Esophagus squamous epithelium (tissue), 5 donors: Measurements from ENCODE around the gene FTSJ3. TPM values are rescaled to one million over a fixed set of nuclear protein-coding genes. Genes with fewer than 3 reads are reported as not detected.

ENCODE experiments used
- DNase-seq: peaks from one replicate; lab custom pipeline; 2025; lab: John Stamatoyannopoulos, UW
- H3K27ac ChIP-seq, 4 donors: fragments of 200-600 bp; sonication (generic); one replicate each; pipeline ENCODE4 v1.5.1; 2016 to 2019; ENCODE audit warnings: mild to moderate bottlenecking in 1 of 4
- H3K27me3 ChIP-seq, 4 donors: fragments of 200-600 bp; sonication (generic); 1 replicate in 3 of 4; 2 replicates in 1 of 4; pipeline versions ENCODE4 v1.5.1 to v1.6.0; 2017 to 2021; ENCODE audit warnings: antibody characterized with exemption in 1 of 4
- H3K36me3 ChIP-seq, 3 donors: fragments of 200-600 bp; sonication (generic); one replicate each; pipeline ENCODE4 v1.5.1; 2016 to 2019
- H3K4me1 ChIP-seq, 3 donors: fragments of 200-600 bp; sonication (generic); one replicate each; pipeline ENCODE4 v1.5.1; 2017 to 2019
- H3K4me3 ChIP-seq, 4 donors: fragments of 200-600 bp; sonication (generic); 1 replicate in 3 of 4; 2 replicates in 1 of 4; pipeline ENCODE4 v1.5.1; 2016 to 2019; ENCODE audit warnings: mild to moderate bottlenecking in 2 of 4, moderate library complexity in 1 of 4
- H3K9me3 ChIP-seq, 3 donors: fragments of 200-600 bp; sonication (generic); one replicate each; pipeline ENCODE4 v1.5.1; 2016 to 2019
- POLR2A ChIP-seq, 4 donors: fragments of 450-650 bp; IDR thresholded peaks; one replicate each; pipeline ENCODE4 v1.6.1; 2017; ENCODE audit warnings: antibody characterized with exemption in 4 of 4, mild to moderate bottlenecking in 4 of 4, moderate library complexity in 3 of 4
- WGBS, 2 donors: methylation state at CpG; one replicate each; pipeline ENCODE4 v1.1.5; 2018; 5-methylcytosine and 5-hydroxymethylcytosine counted together
- intact Hi-C: fragments of 100-400 bp; cut with DNase I; formaldehyde crosslinking; loops from one replicate; pipeline ENCODE4 v1.15.0; 2022
- total RNA-seq, 4 donors: library from RNA; depleted of rRNA; stranded (reverse); fragments of >200 nt; gene quantifications; one replicate each; pipeline ENCODE4 v1.1.0, GENCODE V29; 2016
- TF ChIP-seq, protein P1 (sequence below), 6 experiments: fragments of 450-650 bp in 4 of 6; fragments of 200-600 bp in 2 of 6; sonication (generic) in 2 of 6; IDR thresholded peaks; one replicate each; pipeline ENCODE4 v1.5.1; 2016 to 2019; ENCODE audit warnings: antibody characterized with exemption in 6 of 6, mild to moderate bottlenecking in 4 of 6, moderate library complexity in 4 of 6
- donor health status: DM: yes; HTN: yes; CAD: no.

The FTSJ3 gene
- total RNA-seq, 4 donors from 2014 or later = 19.8 to 52.3 (median 29.0) TPM

DNA sequence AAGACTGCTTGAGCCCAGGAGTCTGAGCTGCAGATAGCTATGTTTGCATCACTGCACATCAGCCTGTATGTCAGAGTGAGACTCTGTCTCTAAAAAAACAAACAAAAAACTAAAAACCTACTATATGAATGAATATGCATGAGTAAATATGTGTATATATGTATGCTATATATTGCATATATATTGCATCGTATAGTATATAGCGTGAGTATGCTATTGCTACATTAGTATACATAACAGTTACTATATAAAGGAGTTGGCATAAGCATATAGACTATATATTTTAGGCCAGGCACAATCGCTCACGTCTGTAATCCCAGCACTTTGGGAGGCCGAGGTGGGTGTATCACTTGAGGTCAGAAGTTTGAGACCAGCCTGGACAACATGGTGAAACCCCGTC is 37.4 kb downstream of the FTSJ3 start:
- Histone ChIP-seq H3K4me3 (no peak overlapping the region), H3K36me3 (peaks cover 18 to 85% (median 36%) of the 10 kb centered on the region in 3 donors), H3K27me3 (no peaks in the 10 kb centered on the region), H3K27ac (no peak overlapping the region), H3K4me1 (peaks cover 0 to 35% (median 6%) of the 10 kb centered on the region in 3 donors), H3K9me3 (no peaks in the 10 kb centered on the region)
- no peak for DNase-seq
- 90 to 95% methylated on average over 6 of the region's 6 CpGs for WGBS, 2 donors
- TF ChIP-seq, protein P1, sequence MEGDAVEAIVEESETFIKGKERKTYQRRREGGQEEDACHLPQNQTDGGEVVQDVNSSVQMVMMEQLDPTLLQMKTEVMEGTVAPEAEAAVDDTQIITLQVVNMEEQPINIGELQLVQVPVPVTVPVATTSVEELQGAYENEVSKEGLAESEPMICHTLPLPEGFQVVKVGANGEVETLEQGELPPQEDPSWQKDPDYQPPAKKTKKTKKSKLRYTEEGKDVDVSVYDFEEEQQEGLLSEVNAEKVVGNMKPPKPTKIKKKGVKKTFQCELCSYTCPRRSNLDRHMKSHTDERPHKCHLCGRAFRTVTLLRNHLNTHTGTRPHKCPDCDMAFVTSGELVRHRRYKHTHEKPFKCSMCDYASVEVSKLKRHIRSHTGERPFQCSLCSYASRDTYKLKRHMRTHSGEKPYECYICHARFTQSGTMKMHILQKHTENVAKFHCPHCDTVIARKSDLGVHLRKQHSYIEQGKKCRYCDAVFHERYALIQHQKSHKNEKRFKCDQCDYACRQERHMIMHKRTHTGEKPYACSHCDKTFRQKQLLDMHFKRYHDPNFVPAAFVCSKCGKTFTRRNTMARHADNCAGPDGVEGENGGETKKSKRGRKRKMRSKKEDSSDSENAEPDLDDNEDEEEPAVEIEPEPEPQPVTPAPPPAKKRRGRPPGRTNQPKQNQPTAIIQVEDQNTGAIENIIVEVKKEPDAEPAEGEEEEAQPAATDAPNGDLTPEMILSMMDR (IDR thresholded peaks at IDR 0.05) = no peak
- no peak for TF ChIP-seq POLR2A (IDR thresholded peaks at IDR 0.05)
- intact Hi-C loops = no loop called here

DNA sequence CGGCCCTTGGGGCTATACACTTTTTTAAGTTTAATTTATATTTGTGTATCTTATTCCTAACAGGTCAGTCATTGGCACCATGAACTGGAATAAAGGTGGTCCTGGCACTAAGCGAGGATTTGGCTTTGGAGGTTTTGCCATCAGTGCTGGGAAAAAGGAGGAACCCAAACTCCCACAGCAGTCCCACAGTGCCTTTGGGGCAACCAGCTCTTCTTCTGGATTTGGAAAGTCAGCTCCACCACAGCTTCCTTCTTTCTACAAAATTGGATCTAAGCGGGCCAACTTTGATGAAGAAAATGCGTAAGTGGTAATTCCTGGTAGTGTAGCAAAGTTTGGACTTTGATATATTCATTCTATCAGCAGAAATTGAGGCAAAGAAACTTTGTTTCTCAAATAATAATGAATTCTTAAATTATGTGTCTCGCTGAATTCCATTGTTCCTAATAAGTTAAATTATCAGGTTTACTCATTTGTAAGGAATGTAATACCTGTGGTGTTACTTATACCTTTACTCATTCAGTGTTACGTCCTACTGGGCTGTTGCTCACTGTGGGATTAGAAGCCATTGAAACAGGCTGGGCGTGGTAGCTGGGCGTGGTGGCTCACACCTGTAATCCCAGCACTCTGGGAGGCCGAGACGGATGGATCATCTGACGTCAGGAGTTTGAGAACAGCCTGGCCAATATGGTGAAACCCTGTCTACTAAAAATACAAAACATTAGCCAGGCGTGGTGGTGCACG is 40.3 kb downstream of the FTSJ3 start:
- Histone ChIP-seq H3K9me3 (no peaks in the 10 kb centered on the region), H3K27ac (peak overlapping the region; percentile 2 to 72 (median 53)), H3K4me3 (no peak overlapping the region), H3K4me1 (peaks cover 0 to 50% (median 3%) of the 10 kb centered on the region in 3 donors), H3K27me3 (no peaks in the 10 kb centered on the region), H3K36me3 (peaks cover 6 to 80% (median 28%) of the 10 kb centered on the region in 3 donors)
- intact Hi-C loops = no loop called here
- DNase-seq = no peak
- TF ChIP-seq POLR2A (IDR thresholded peaks at IDR 0.05) = no peak
- TF ChIP-seq, protein P1 (IDR thresholded peaks at IDR 0.05) = no peak
- 59 to 93% methylated on average over 10 to 11 of the region's 13 CpGs for WGBS, 2 donors

DNA sequence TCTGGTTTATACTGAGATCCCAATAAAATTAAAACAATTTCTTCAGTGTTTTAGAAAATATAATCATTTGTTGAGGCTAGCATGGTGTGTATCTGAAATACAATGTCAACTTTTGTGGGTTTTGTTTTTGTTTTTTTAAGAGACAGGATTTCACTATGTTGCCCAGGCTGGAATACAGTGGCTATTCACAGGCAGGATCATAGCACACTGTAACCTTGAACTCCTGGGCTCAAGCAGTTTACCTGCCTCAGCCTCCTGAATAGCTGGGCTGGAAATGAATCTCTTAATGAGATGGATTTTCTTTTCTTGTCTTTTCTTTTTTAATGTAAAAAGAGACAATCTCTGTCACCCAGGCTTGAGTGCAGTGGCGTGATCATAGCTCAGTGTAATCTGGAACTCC is 41.3 kb downstream of the FTSJ3 start:
- peaks cover 0 to 53% (median 3%) of the 10 kb centered on the region in 3 donors for H3K4me1 ChIP-seq
- peaks cover 6 to 73% (median 28%) of the 10 kb centered on the region in 3 donors for H3K36me3 ChIP-seq
- H3K4me3 ChIP-seq = no peak overlapping the region
- no peak for TF ChIP-seq POLR2A (IDR thresholded peaks at IDR 0.05)
- TF ChIP-seq, protein P1 (IDR thresholded peaks at IDR 0.05) = no peak
- peak overlapping the region in 2 of 4 donors; percentile 62 to 72 for H3K27ac ChIP-seq
- DNase-seq = no peak
- H3K9me3 ChIP-seq = no peaks in the 10 kb centered on the region
- H3K27me3 ChIP-seq = no peaks in the 10 kb centered on the region
- intact Hi-C loops = no loop called here
- 91 to 100% methylated on average over 1 of the region's 1 CpG for WGBS, 2 donors

DNA sequence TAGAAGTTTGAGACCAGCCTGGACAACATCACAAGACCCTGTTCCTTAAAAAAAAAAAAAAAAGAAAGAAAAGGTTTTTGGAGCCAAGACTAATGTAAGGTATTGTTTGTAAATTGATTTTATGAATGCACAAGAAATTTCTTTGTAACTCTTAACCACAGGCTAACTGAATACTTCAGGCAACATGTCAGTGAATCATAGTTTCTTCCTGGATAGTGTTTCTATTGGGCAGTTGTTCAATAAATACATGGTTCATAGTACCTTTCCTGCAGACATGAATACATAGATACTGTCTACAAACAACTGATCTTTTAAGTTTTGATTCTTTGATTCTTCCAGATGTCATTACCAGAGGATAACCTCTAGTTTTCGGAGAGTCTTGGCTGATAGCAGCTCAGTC is 41.9 kb downstream of the FTSJ3 start:
- Histone ChIP-seq H3K36me3 (peaks cover 6 to 68% (median 28%) of the 10 kb centered on the region in 3 donors), H3K27ac (peak overlapping the region in 1 of 4 donors; percentile 62), H3K9me3 (no peaks in the 10 kb centered on the region), H3K27me3 (no peaks in the 10 kb centered on the region), H3K4me1 (peaks cover 4 to 58% (median 6%) of the 10 kb centered on the region in 3 donors), H3K4me3 (no peak overlapping the region)
- TF ChIP-seq POLR2A (IDR thresholded peaks at IDR 0.05) = no peak
- TF ChIP-seq, protein P1 (IDR thresholded peaks at IDR 0.05) = no peak
- WGBS, 2 donors = 88 to 100% methylated on average over 1 of the region's 1 CpG
- no peak for DNase-seq
- intact Hi-C loops = no loop called here

DNA sequence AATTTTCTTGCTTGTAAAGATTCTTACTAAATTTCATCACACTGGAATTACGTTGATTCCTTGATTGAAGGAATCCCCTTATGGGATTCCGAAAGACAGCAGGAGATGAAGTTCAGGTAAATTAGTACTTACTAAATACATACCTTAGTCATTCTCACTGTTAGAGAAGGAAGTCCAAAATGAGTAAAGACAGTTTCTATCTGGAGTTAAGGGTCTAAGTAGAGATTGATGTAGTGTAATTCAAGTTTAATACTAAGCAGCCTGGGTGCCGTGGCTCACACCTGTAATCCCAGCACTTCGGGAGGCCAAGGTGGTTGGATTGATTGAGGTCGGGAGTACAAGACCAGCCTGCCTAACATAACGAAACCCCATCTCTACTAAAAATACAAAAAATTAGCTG is 43.9 kb downstream of the FTSJ3 start:
- peaks cover 4 to 77% (median 14%) of the 10 kb centered on the region in 3 donors for H3K4me1 ChIP-seq
- intact Hi-C loops = no loop called here

More for the DNA sequence above, 43.9 kb downstream of the FTSJ3 start:
- 76% methylated on average over 5 to 6 of the region's 6 CpGs for WGBS, 2 donors
- Histone ChIP-seq H3K36me3 (peaks cover 0 to 63% (median 16%) of the 10 kb centered on the region in 3 donors), H3K27me3 (no peaks in the 10 kb centered on the region), H3K9me3 (no peaks in the 10 kb centered on the region), H3K4me3 (no peak overlapping the region), H3K27ac (no peak overlapping the region)
- TF ChIP-seq, protein P1 (IDR thresholded peaks at IDR 0.05) = no peak
- no peak for TF ChIP-seq POLR2A (IDR thresholded peaks at IDR 0.05)
- no peak for DNase-seq
